GM19397 (cell line): ENCODE data around the gene CLBA1.
A peak's percentile ranks its signal among the peaks of the same experiment; 100 is the strongest.
"Not testable (repeated sequence)": the region's sequence is repeated elsewhere in the genome, so short reads cannot be mapped to it uniquely, and the experiment has no call there.

Experiments used
- ATAC-seq: cut with Tn5 transposase; IDR thresholded peaks from one replicate; pipeline ENCODE4 v1.9.1; 2021; ENCODE audit warnings: mild to moderate bottlenecking, moderate library complexity; ENCODE audit not compliant: unreplicated experiment

Gene CLBA1

DNA sequence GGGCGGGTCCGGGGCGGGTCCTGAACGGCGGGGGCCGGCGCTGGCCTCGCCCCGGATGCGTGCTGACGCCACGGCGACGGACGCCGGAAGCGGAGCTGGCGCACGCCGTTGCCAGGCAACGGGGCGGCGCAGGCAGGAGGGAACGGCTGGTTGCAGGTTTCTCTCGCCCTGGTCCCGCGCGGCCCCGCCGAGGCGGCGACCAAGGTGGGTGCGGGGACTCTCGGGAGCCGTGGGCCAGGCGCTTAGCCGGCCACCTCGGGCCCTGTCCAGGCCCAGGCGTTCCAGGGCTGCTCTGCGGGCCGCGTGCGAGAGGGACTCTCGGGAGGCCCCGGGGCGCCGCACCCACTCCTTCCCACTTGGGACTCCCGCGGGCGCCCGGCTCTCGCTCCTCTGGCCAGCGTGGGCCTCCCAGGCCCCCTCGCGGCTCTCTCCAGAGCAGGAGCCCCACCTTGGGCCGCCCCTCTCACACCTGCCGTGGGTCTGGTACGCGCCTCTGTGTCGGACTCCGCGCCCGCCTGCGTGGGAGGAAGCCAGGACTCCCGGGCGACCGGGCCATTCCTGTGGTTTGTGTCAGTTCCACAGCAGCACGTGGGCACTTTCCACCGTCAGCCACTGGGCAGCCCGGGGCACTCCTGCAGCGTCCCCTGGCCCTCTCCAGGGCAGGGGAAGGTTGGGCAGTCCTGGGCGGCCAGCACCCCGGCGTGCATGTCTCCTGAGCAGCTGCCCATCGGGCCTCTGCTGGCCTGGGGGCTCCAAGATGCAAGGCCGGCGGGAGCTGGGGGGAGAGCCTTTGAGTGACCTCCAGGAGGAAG is at the start of gene CLBA1:
TSS of gene CLBA1 (plus strand) at position 114 of the 812 bp plus-strand sequence. CDS start at position 758, 644 bp downstream.
- ATAC-seq = peak; percentile 95

DNA sequence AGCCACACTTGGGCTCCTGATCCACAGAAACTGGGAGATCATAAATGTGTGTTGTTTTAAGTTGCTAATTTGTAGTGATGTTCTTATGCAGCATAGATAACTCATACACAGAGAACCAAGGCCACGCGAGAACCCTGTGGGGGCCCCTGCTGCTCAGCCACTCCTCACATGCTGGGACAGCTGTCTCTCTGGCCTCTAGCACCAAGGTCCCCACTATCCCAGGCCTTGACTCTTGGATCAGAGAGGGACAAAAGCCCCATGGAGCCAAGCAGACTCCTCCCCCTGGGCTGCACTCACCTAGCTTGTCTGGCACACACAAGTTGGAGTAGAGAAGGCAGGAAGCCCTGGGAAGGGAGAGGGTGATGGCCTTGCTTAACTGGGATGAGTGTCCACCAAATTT is 49.6 kb upstream of the CLBA1 start:
- no peak for ATAC-seq

DNA sequence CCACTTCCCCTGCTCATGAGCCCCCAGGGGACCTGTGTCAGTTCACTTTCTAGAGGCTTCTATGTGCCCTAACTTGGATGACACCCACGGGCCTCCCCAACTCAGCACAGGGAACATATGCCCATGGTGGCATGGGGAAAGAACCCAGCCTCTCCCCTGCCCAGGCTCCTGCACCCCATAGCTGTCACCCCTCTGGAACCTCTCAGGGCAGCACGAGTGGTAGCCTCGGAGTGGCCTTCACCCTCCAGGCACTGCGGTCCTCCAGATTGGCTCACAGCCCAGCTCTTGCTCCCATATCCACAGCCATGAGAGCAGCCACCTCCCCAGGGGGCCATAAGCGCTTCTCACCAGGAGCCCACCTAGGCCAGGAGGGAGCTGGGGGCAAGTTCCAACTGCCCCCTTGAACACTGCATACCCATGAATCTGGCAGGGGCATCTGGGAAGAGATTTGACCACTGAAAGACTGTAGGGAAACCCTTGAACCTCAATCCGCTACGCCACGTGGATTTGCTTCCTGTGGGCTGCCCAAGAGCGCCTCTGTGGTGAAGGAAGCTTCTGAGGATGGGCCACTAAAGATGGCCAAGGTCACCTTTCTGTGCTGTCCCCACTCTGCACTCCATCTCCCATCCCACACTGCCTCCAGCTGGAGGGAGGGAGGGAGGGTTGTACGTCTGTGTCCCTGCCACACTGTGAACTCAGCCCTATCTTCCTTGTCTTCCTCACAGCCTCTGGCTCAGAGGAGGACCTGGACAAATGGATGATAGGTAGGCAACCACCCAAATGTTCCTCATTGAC is 49.0 kb upstream of the CLBA1 start:
- ATAC-seq = no peak

DNA sequence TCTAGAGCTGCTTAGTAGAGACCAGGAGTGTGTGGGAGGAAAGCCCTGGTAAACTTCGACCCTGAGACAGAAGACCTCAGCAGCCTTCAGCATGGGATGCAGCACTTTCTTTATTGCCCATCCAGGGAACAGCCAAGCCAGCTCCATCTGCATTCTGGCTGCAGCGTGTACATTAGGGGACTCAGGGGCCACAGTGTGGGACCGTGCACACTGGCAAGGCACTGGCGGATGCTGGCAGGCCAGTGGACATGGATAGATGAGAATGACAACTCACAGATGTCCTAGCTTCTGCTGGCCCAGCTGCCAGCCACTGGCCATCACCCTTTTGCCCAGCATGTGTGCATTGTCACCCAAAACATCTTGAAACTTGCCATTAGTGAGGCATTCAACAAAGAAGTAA is 48.4 kb upstream of the CLBA1 start:
- ATAC-seq = no peak

DNA sequence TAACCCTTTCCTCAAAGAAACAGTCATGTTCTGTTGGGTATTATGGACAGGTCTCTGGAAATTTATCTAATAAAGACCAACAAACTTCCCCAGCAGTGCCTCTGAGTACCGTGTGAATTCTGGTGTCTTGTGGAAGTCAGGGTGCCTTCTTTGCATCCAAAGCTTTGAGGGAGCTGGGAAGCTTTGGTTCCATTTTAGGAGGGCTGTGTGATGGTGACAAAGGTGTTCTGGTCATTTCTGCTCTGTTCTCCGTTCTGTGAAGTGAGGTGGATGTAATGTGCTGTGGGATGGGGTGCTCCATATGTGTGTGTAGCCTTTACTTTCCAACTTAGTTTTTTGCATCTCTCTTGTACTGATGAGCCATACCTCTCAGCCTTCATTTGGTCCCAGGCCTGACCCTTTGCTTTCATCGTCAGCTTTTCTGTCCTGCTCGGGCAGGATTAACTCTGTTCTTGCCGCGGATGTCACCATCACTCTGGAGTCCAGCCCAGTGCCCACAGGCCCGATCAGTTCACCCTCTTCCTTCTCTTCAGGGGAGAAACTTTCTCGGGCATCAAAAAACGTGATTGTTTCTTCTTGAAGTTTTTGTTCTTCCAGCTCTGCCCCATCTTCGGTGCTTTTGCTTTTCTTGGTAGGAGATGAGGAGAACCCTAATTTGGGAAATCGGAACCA is 47.8 kb upstream of the CLBA1 start:
- no peak for ATAC-seq

DNA sequence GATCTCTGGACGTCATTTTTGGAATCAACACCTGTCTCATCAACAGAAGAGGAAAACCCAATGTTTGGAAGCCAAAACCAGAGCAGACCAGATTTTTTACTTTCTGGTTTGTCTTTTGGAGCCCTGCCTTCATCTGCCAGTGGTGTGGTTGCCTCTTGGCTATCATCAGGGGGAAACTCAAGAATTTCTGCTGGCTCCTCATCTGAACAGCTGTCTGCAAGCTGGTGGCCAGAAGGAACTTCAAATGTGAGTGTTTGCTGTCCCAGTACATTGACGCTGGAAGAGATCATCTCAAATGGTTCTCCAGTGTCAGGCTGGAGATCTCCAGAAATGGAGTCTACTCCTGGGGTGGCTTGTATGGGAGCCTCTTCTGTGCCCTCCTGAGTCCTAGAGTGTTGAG is 47.2 kb upstream of the CLBA1 start:
- no peak for ATAC-seq

DNA sequence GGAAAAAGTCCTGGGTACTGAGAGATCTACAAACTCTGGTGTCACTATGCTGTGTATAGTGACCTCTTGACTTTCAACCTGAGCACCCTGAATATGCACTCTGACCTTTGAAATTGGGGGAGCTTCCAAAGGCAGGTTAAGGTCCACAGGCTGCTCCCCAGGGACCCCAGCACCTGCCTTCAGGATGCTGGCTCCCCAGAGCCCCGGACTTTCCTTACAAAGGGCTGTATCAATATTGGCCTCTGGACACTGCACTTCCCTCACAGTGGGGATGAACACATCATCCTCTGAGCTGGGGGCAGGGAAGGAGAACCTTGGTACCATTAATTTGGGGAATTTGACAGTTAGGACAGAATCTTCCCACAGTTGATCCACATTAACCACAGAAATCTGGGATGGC is 46.6 kb upstream of the CLBA1 start:
- no peak for ATAC-seq

DNA sequence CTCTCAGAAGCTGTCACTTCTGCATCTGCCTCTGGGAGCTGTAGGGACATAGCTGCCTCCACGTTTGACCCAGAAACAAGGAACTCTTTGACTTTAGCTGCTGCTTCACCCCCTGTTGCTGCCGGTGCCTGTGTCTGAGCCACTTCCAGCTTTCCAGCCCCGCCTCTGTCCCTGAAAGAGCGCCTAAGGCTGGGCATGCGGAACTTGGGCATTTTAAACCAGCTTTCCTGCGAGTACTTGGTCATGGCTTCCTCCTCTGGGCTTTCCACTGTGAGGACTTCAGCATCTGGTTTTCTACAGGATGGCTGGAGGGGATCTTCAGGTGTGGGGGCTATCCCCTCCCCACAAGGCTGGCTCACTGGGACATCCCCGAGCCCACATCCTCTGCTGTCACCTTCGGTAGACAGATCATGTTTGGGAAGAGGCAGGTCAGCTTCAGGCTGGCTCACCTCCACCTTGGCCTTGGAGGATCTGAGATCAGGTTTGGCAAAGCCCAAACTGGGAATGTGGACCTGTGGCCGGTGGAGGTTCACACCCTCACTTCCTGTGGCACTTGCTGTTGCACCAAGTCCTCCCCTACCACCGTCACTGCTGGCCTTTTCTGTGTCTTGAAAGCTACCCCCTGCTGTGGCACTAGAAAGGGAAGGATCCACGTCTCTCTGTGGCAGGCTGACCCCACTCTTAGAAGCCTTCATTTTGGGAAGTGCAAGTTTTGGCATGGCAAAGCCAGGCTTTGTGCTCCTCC is 45.8 kb upstream of the CLBA1 start:
- no peak for ATAC-seq

DNA sequence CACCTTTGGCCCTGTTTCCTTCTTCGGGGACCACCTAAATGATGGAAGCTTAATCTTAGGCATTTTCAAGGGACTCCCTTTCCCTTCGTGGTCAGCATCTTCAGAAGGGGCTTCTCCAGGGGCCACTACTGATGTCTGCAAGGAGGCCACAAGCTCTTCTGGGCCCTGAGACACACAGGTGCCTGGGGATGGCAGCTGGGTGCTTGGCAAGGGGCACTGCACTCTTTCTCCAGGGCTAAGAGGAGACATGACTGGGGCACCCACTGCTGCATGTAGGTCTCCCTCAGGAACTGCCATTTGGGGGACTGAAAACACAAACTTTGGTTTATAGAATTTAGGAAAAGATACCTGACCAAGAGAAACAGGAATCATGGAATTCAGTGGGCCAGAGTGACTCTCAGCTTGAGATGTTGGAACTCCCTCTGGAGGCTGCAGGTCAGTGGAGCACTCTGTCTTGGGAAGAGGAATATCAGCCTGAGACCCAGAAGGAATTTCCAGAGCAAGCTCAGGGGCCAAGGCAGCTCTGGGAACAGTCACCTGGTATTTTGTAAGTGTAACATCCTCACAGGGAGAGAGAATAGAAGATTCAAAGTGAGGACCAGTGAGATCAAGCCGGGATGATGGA is 45.0 kb upstream of the CLBA1 start:
- no peak for ATAC-seq

DNA sequence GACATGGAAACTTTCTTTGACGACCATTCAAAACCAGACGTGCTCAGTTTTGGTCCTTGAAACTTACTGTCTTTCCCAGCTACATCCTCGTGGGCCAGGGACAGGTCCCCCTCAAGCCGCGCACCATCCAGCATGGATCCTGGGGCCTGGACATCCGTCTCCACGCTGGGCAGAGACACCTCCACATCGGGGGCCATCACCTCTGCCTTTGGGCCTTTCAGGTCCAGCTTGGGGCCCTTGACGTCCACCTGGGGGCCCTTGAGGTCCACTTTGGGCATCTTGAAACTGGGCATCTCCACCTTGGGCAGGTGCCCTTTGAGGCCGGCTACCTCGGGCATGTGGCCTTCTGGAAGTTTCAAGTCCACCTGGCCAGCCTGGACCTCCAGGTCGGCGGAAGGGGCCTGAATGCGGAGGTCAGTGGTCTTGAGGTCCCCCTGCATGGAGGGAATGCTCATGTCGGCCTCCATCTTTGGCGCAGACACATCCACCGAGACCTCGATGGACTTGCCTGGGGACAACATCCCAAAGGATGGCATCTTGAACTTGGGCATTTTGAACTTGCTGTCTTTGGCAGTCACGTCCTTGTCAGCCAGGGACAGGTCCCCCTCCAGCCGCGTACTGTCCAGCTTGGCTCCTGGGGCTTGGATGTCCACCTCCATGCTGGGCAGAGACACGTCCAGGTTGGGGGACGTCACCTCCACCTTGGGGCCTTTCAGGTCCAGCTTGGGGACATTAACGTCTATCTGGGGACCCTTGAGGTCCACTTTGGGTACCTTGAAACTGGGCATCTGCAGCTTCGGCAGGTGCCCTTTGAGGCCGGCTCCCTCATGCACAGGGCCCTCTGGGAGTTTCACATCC is 43.9 kb upstream of the CLBA1 start:
- no peak for ATAC-seq

DNA sequence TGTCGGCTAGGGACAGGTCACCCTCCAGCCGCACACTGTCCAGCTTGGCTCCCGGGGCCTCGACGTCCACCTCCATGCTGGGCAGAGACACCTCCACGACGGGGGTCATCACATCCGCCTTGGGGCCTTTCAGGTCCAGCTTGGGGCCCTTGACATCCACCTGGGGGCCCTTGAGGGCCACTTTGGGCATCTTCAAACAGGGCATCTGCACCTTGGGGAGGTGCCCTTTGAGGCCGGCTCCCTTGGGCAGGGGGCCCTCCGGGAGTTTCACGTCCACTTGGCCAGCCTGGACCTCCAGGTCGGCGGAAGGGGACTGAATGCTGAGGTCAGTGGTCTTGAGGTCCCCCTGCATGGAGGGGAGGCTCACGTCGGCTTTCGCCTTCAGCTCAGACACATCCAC is 43.0 kb upstream of the CLBA1 start:
- ATAC-seq = no peak

DNA sequence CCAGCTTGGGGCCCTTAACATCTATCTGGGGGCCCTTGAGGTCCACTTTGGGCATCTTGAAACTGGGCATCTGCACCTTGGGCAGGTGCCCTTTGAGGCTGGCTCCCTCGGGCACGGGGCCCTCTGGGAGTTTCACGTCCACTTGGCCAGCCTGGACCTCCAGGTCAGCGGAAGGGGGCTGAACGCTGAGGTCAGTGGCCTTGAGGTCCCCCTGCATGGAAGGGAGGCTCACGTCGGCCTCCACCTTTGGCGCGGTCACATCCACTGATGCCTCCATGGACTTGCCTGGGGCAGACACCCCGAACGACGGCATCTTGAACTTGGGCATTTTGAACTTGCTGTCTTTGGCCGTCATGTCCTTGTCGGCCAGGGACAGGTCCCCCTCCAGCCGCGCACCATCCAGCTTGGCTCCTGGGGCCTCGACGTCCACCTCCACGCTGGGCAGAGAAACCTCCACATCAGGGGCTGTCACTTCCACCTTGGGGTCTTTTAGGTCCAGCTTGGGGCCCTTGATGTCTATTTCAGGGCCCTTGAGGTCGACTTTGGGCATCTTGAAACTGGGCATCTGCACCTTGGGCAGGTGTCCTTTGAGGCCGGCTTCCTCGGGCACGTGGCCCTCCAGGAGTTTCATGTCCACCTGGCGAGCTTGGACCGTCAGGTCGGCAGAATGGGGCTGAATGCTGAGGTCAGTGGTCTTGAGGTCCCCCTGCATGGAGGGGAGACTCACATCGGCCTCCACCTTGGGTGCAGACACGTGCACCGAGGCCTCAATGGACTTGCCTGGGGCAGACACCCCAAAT is 42.2 kb upstream of the CLBA1 start:
- not testable (repeated sequence) for ATAC-seq

DNA sequence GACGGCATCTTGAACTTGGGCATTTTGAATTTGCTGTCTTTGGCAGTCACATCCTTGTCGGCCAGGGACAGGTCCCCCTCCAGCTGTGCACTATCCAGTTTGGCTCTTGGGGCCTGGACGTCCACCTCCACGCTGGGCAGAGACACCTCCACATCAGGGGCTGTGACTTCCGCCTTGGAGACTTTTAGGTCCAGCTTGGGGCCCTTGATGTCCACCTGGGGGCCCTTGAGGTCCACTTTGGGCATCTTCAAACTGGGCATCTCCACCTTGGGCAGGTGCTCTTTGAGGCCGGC is 41.6 kb upstream of the CLBA1 start:
- ATAC-seq = not testable (repeated sequence)

DNA sequence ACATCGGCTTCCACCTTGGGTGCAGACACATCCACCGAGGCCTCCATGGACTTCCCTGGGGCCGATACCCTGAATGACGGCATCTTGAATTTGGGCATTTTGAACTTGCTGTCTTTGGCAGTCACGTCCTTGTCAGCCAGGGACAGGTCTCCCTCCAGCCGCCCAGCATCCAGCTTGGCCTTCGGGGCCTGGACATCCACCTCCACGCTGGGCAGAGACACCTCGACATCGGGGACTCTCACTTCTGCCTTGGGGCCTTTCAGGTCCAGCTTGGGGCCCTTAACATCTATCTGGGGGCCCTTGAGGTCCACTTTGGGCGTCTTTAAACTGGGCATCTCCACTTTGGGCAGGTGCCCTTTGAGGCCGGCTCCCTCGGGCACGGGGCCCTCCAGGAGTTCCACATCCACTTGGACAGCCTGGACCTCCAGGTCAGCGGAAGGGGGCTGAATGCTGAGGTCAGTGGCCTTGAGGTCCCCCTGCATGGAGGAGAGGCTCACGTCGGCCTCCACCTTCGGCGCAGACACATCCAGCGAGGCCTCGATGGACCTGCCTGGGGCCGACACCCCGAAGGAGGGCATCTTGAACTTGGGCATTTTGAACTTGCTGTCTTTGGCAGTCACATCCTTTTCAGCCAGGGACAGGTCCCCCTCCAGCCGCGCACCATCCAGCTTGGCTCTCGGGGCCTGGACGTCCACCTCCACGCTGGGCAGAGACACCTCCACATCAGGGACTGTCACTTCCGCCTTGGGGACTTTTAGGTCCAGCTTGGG is 41.0 kb upstream of the CLBA1 start:
- ATAC-seq = not testable (repeated sequence)

DNA sequence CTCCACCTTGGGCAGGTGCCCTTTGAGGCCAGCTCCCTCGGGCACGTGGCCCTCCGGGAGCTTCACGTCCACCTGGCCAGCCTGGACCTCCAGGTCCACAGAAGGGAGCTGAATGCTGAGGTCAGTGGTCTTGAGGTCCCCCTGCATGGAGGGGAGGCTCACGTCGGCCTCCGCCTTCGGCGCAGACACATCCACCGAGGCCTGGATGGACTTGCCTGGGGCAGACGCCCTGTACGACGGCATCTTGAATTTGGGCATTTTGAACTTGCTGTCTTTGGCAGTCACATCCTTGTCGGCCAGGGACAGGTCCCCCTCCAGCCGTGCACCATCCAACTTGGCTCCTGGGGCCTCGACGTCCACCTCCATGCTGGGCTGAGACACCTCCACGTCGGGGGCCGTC is 40.3 kb upstream of the CLBA1 start:
- ATAC-seq = not testable (repeated sequence)

DNA sequence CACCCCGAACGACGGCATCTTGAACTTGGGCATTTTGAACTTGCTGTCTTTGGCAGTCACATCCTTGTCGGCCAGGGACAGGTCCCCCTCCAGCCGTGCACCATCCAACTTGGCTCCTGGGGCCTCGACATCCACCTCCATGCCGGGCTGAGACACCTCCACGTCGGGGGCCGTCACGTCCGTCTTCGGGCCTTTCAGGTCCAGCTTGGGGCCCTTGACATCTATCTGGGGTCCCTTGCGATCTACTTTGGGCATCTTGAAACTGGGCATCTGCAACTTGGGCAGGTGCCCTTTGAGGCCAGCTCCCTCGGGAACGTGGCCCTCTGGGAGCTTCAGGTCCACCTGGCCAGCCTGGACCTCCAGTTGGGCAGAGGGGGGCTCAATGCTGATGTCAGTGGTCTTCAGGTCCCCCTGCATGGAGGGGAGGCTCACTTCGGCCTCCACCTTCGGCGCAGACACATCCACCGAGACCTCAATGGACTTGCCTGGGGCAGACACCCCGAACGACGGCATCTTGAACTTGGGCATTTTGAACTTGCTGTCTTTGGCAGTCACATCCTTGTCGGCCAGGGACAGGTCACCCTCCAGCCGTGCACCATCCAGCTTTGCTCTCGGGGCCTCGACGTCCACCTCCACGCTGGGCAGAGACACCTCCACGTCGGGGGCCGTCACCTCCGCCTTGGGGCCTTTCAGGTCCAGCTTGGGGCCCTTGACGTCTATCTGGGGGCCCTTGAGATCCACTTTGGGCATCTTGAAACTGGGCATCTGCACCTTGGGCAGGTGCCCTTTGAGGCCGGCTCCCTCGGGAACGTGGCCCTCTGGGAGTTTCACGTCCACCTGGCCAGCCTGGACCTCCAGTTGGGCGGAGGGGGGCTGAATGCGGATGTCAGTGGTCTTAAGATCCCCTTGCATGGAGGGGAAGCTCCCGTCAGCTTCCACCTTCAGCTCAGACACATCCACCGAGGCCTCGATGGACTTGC is 39.3 kb upstream of the CLBA1 start:
- ATAC-seq = not testable (repeated sequence)

DNA sequence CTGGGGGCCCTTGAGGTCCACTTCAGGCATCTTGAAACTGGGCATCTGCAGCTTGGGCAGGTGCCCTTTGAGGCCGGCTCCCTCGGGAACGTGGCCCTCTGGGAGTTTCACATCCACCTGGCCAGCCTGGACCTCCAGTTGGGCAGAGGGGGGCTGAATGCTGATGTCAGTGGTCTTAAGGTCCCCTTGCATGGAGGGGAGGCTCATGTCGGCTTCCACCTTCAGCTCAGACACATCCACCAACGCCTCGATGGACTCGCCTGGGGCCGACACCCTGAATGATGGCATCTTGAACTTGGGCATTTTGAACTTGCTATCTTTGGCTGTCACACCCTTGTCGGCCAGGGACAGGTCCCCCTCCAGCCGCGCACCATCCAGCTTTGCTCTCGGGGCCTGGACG is 38.4 kb upstream of the CLBA1 start:
- ATAC-seq = not testable (repeated sequence)
